Neural cell (in vitro differentiated cells): ENCODE results near the gene LRRC57.

ENCODE experiments used
- CTCF ChIP-seq: fragments of 450-650 bp; IDR thresholded peaks from 2 replicates; pipeline ENCODE4 v1.5.1; 2014; ENCODE audit warnings: antibody characterized with exemption, mild to moderate bottlenecking, moderate library complexity; ENCODE audit not compliant: poor library complexity, severe bottlenecking
- POLR2AphosphoS5 ChIP-seq: IDR thresholded peaks from 2 replicates; pipeline ENCODE4 v1.6.1; 2012
- RAD21 ChIP-seq: fragments of 450-650 bp; conservative IDR thresholded peaks from 2 replicates; pipeline ENCODE4 v1.6.1; 2014; ENCODE audit warnings: antibody characterized with exemption, mild to moderate bottlenecking, moderate library complexity
- SMC3 ChIP-seq: fragments of 450-650 bp; conservative IDR thresholded peaks from 2 replicates; pipeline ENCODE4 v1.6.1; 2014; ENCODE audit warnings: antibody characterized with exemption, mild to moderate bottlenecking, moderate library complexity; ENCODE audit not compliant: poor library complexity
- TAF1 ChIP-seq: IDR thresholded peaks from 2 replicates; pipeline ENCODE4 v1.6.1; 2012; ENCODE audit warnings: low read depth

- no peak for TF ChIP-seq CTCF
- TF ChIP-seq POLR2AphosphoS5, result no peak
- no peak for TF ChIP-seq TAF1
- no peak for TF ChIP-seq SMC3
- TF ChIP-seq RAD21, result no peak
Measured at GRCh38 chr15:42592716-42593115, 44.1 kb upstream of the LRRC57 start.
